Endodermal cell (in vitro differentiated cells): Measurements from ENCODE around the gene MTUS2. TPM values are rescaled to one million over a fixed set of nuclear protein-coding genes. Genes with fewer than 3 reads are reported as not detected.

ENCODE experiments used
- DNase-seq: peaks from one replicate; pipeline ENCODE4 v3.0.0-alpha.2; 2017
- H3K27ac ChIP-seq: 2 replicates; pipeline ENCODE4 v1.5.1; 2013; ENCODE audit warnings: mild to moderate bottlenecking, low read depth, low read length, moderate library complexity
- H3K27me3 ChIP-seq: 2 replicates; pipeline ENCODE4 v1.6.1; 2013; ENCODE audit warnings: mild to moderate bottlenecking, low read length, moderate library complexity; ENCODE audit not compliant: insufficient read depth, control insufficient read depth, poor library complexity, severe bottlenecking
- H3K36me3 ChIP-seq: 2 replicates; pipeline ENCODE4 v1.7.0; 2013; ENCODE audit warnings: mild to moderate bottlenecking, low read length, moderate library complexity; ENCODE audit not compliant: control insufficient read depth, insufficient read depth
- H3K4me1 ChIP-seq: one replicate; pipeline ENCODE4 v1.7.0; 2013; ENCODE audit warnings: low read length; ENCODE audit not compliant: control insufficient read depth, insufficient read depth
- H3K4me3 ChIP-seq: 2 replicates; pipeline ENCODE4 v1.5.1; 2013; ENCODE audit warnings: mild to moderate bottlenecking, low read length, moderate library complexity
- H3K9ac ChIP-seq: 2 replicates; pipeline ENCODE4 v1.6.1; 2013; ENCODE audit warnings: mild to moderate bottlenecking, low read length, moderate library complexity; ENCODE audit not compliant: poor library complexity, severe bottlenecking; ENCODE audit errors: extremely low read depth
- H3K9me3 ChIP-seq: 2 replicates; pipeline ENCODE4 v1.6.1; 2013; ENCODE audit warnings: mild to moderate bottlenecking, low read length, moderate library complexity; ENCODE audit not compliant: control insufficient read depth
- H3K27ac Mint-ChIP-seq: 2 replicates; pipeline ENCODE4 v1.8.0; 2020; ENCODE audit warnings: mixed read lengths
- H3K27me3 Mint-ChIP-seq: 2 replicates; pipeline ENCODE4 v1.8.0; 2021; ENCODE audit warnings: mild to moderate bottlenecking, mixed read lengths; ENCODE audit not compliant: insufficient read depth
- H3K36me3 Mint-ChIP-seq: 2 replicates; pipeline ENCODE4 v1.8.0; 2020; ENCODE audit warnings: low read depth, mixed read lengths
- H3K4me1 Mint-ChIP-seq: 2 replicates; pipeline ENCODE4 v1.8.0; 2020; ENCODE audit warnings: mixed read lengths
- H3K4me3 Mint-ChIP-seq: 2 replicates; pipeline ENCODE4 v1.8.0; 2020; ENCODE audit warnings: mild to moderate bottlenecking, moderate library complexity, mixed read lengths
- H3K9me3 Mint-ChIP-seq: 2 replicates; pipeline ENCODE4 v1.8.0; 2020; ENCODE audit warnings: mild to moderate bottlenecking, mixed read lengths
- WGBS, 2 experiments: methylation state at CpG; one replicate each; pipeline versions ENCODE4 v1.1.5 to v1.1.7; 2013; ENCODE audit warnings: missing lambda C conversion rate in 2 of 2, mixed read lengths in 1 of 2; ENCODE audit not compliant: insufficient coverage in 1 of 2, insufficient read length in 1 of 2; 5-methylcytosine and 5-hydroxymethylcytosine counted together
- total RNA-seq, 2 donors: library from RNA; stranded (reverse); fragmentation: NEBNext Ultra II Directional in 1 of 2; extraction: Animal tissue kit (Norgen Biotek cat#: 25700) in 1 of 2; gene quantifications; 2 replicates in 1 of 2; 3 replicates in 1 of 2; pipeline ENCODE4 v1.2.1, GENCODE V29; 2021
- TF ChIP-seq, protein P1 (sequence below): fragments of 200-600 bp; sonication (generic); conservative IDR thresholded peaks from 2 replicates; pipeline ENCODE4 v1.5.0; 2021; ENCODE audit warnings: antibody characterized with exemption, mild to moderate bottlenecking

MTUS2 gene
- total RNA-seq, 2 donors from 2014 or later = 1.2 to 1.3 TPM

DNA sequence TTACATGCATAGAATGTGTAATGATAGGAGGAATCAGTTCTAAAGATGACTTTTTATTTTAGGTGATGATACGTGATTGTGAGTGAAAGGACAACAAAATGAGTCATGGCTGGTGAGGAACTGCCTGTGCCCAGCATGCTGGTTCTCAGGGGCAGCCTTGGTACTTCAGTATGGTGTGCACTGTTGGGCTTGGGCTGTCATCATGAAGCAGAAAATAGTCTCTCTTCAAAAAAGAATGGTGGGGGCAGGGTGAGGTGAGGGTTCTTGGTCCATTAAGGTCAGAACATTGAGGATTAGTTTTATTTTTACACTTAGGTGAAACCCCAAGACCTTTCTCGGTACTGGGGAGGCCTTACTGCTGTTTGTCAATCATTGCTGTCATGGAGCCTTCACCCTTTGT lies 309.5 kb downstream of the MTUS2 start:
- Histone ChIP-seq H3K4me3 (no peak overlapping the region), H3K9ac (no peak overlapping the region), H3K36me3 (no peaks in the 10 kb centered on the region), H3K9me3 (peaks cover 17% of the 10 kb centered on the region), H3K27me3 (no peaks in the 10 kb centered on the region), H3K4me1 (no peaks in the 10 kb centered on the region), H3K27ac (no peak overlapping the region)
- no peaks in the 10 kb centered on the region for H3K36me3 Mint-ChIP-seq
- DNase-seq = no peak
- WGBS, 2 experiments = 60 to 86% methylated on average over 1 to 2 of the region's 2 CpGs
- no peak overlapping the region for H3K4me3 Mint-ChIP-seq
- no peaks in the 10 kb centered on the region for H3K4me1 Mint-ChIP-seq
- no peaks in the 10 kb centered on the region for H3K27me3 Mint-ChIP-seq
- no peak overlapping the region for H3K27ac Mint-ChIP-seq
- TF ChIP-seq, protein P1, sequence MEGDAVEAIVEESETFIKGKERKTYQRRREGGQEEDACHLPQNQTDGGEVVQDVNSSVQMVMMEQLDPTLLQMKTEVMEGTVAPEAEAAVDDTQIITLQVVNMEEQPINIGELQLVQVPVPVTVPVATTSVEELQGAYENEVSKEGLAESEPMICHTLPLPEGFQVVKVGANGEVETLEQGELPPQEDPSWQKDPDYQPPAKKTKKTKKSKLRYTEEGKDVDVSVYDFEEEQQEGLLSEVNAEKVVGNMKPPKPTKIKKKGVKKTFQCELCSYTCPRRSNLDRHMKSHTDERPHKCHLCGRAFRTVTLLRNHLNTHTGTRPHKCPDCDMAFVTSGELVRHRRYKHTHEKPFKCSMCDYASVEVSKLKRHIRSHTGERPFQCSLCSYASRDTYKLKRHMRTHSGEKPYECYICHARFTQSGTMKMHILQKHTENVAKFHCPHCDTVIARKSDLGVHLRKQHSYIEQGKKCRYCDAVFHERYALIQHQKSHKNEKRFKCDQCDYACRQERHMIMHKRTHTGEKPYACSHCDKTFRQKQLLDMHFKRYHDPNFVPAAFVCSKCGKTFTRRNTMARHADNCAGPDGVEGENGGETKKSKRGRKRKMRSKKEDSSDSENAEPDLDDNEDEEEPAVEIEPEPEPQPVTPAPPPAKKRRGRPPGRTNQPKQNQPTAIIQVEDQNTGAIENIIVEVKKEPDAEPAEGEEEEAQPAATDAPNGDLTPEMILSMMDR = no peak
- no peaks in the 10 kb centered on the region for H3K9me3 Mint-ChIP-seq

DNA sequence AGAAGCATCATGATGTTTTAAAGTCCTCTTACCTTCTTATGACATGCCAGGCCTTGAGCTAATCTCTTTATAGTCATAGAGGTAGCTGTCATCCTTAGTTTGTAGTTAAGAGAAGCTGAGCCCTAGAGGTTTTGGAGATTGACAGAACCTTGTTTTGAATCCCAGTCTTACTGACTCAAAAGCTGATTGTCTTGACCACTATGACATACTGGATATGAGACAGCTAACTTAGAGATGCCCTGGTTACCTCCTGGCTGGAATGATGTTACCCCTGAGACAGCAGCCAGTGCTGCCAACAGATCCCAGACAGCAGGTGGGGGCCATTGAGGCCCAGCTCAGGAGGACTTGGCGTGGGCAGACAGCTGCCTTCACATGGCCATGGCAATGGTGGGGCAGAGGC lies 311.0 kb downstream of the MTUS2 start:
- DNase-seq = no peak
- H3K36me3 Mint-ChIP-seq = no peaks in the 10 kb centered on the region
- no peaks in the 10 kb centered on the region for H3K4me1 Mint-ChIP-seq
- H3K27ac Mint-ChIP-seq = no peak overlapping the region
- no peaks in the 10 kb centered on the region for H3K9me3 Mint-ChIP-seq
- WGBS, 2 experiments = 67 to 68% methylated on average over 1 of the region's 1 CpG
- TF ChIP-seq, protein P1 = no peak
- Histone ChIP-seq H3K9ac (no peak overlapping the region), H3K27ac (no peak overlapping the region), H3K9me3 (peaks cover 29% of the 10 kb centered on the region), H3K27me3 (no peaks in the 10 kb centered on the region), H3K36me3 (no peaks in the 10 kb centered on the region), H3K4me3 (no peak overlapping the region), H3K4me1 (no peaks in the 10 kb centered on the region)
- no peak overlapping the region for H3K4me3 Mint-ChIP-seq
- H3K27me3 Mint-ChIP-seq = no peaks in the 10 kb centered on the region

DNA sequence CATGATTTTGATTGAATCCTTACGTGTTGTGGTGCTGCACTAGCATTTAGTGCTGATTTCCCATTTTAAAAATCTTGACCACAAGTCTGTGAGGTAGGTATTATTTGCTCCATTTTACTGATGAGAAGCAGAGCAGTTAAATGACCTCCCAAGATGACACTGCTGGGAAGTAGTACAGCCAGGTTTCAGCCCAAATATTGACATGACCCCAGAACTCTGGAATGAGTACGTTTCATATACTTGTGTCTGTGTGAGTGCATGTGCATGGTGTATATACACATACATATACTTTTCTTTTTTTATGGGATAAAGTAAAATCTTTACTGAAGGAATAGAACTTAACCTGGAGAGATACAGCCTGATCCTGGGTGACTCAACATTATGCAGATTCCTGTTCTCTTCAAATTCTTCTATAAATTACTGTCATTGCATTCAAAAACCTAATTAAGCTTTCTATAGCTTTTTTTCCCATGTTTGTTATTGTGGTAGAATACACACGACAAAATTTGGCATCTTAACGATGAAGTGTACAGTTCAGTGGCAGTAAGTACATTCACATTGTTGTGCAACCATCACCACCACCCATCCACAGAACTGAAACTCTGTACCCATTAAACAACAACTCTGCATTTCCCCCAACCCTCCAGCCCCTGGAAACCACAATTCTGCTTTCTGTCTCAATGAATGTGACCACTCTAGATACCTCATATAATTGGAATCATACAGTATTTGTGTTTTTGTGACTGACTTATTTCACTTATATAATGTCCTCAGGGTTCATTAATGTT lies 311.9 kb downstream of the MTUS2 start:
- no peak for DNase-seq
- Mint-ChIP-seq H3K27ac (no peak overlapping the region), H3K36me3 (no peaks in the 10 kb centered on the region), H3K4me1 (no peaks in the 10 kb centered on the region), H3K27me3 (no peaks in the 10 kb centered on the region), H3K9me3 (peaks cover 5% of the 10 kb centered on the region), H3K4me3 (no peak overlapping the region)
- Histone ChIP-seq H3K9ac (no peak overlapping the region), H3K36me3 (no peaks in the 10 kb centered on the region), H3K27ac (no peak overlapping the region), H3K4me1 (no peaks in the 10 kb centered on the region), H3K27me3 (no peaks in the 10 kb centered on the region), H3K9me3 (peaks cover 38% of the 10 kb centered on the region), H3K4me3 (no peak overlapping the region)
- TF ChIP-seq, protein P1 = no peak
- WGBS, 2 experiments = 78 to 100% methylated on average over 1 to 3 of the region's 4 CpGs
